HG02763 (cell line): ENCODE results near the gene SELENON.

Experiments
- ATAC-seq: cut with Tn5 transposase; IDR thresholded peaks from one replicate; pipeline ENCODE4 v1.9.1; 2021; ENCODE audit warnings: mild to moderate bottlenecking, moderate library complexity; ENCODE audit not compliant: unreplicated experiment

SELENON gene

GRCh38 chr1:25769625-25770383 is 30.2 kb upstream of the SELENON start:
- ATAC-seq, result no peak

GRCh38 chr1:25770541-25771220 is 29.3 kb upstream of the SELENON start:
- no peak for ATAC-seq

GRCh38 chr1:25771221-25772114 is 28.5 kb upstream of the SELENON start:
- no peak for ATAC-seq

- ATAC-seq, result no peak
Observed at GRCh38 chr1:25772164-25772563, 27.8 kb upstream of the SELENON start.

- ATAC-seq, result no peak
Observed at GRCh38 chr1:25772692-25773245, 27.2 kb upstream of the SELENON start.

GRCh38 chr1:25773441-25774125 is 26.4 kb upstream of the SELENON start:
- ATAC-seq, result no peak

- ATAC-seq, result no peak
Observed at GRCh38 chr1:25774206-25774803, 25.7 kb upstream of the SELENON start.

GRCh38 chr1:25774921-25775771 is 24.8 kb upstream of the SELENON start:
- ATAC-seq, result no peak

- ATAC-seq, result no peak
Observed at GRCh38 chr1:25779388-25779787, 20.6 kb upstream of the SELENON start.

GRCh38 chr1:25779894-25780293 is 20.1 kb upstream of the SELENON start:
- ATAC-seq, result no peak

GRCh38 chr1:25780318-25781129 is 19.5 kb upstream of the SELENON start:
- no peak for ATAC-seq

- no peak for ATAC-seq
Observed at GRCh38 chr1:25781130-25781433, 18.9 kb upstream of the SELENON start.

GRCh38 chr1:25782608-25783201 is 17.3 kb upstream of the SELENON start:
- no peak for ATAC-seq

- ATAC-seq, result no peak
Observed at GRCh38 chr1:25784575-25785051, 15.4 kb upstream of the SELENON start.

GRCh38 chr1:25785333-25786067 is 14.5 kb upstream of the SELENON start:
- ATAC-seq, result no peak

GRCh38 chr1:25786887-25787759 is 12.9 kb upstream of the SELENON start:
- ATAC-seq, result no peak
